ENCODE data around the gene CADM4.
A peak's percentile ranks its signal among the peaks of the same experiment; 100 is the strongest.
"Not testable (repeated sequence)": the region's sequence is repeated elsewhere in the genome, so short reads cannot be mapped to it uniquely, and the experiment has no call there.

Gene CADM4

DNA sequence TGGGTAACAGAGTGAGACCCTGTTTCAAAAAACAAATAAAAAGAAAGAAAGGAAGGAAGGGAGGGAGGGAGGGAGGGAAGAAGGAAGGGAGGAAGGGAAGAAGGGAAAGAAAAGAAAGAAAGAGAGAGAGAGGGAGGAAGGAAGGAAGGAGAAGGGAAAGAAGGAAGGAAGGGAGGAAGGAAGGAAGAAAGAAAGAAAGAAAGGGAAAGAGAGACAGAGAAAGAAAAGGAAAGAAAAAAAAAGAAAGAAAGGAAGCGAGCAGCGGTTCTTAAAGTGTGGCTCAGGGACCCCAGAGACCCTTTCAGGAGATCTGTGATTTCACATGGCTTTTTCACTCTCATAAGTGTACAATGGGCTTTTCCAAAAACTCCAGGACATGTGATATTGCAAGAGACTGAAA is 9.9 kb upstream of the CADM4 start:
- Mint-ChIP-seq H3K4me1 (peaks cover 5% of the 10 kb centered on the region), H3K36me3 (no peaks in the 10 kb centered on the region), H3K27ac (no peak overlapping the region), H3K9me3 (no peaks in the 10 kb centered on the region), H3K4me3 (no peak overlapping the region), H3K27me3 (peaks cover 36% of the 10 kb centered on the region)
- ATAC-seq, result no peak

DNA sequence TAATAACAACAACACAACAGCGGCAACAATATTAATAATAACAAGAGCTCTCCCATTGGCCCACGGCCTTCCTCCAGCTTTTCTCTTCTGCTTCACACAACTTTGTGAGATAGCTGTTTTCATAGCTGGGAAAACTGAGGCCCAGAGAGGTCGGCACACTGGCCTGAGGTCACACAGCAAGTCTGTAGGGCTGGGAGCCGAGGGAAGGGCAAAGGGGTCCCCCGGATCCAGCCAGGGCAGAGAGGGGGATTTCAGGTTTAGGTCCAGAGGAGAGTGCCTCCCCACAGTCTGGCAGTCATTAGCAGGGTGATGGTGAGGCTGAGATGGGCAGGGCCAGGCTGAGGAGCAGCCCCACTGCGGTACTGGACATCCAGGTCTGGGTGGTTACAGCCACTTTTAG is 9.0 kb upstream of the CADM4 start:
- ATAC-seq, result no peak
- no peaks in the 10 kb centered on the region for H3K36me3 Mint-ChIP-seq
- H3K27ac Mint-ChIP-seq, result no peak overlapping the region
- no peaks in the 10 kb centered on the region for H3K9me3 Mint-ChIP-seq
- H3K27me3 Mint-ChIP-seq, result peaks cover 36% of the 10 kb centered on the region
- no peak overlapping the region for H3K4me3 Mint-ChIP-seq
- peaks cover 5% of the 10 kb centered on the region for H3K4me1 Mint-ChIP-seq

DNA sequence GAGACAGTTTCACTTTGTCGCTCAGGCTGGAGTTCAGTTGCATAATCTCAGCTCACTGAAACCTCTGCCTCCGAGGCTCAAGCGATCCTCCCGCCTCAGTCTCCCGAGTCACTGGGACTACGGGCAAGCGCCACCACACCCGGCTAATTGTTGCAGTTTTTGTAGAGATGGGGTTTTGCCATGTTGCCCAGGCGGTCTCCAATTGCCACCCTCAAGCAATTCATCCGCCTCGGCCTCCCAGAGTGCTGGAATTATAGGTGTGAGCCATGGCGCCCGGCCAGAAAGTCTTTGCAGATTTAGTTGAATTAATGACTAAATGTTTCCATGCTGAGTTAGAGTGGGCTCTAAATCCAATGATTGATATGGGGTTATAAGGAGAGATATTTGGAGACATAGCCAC is 4.5 kb upstream of the CADM4 start:
- ATAC-seq, result no peak
- no peak overlapping the region for H3K27ac Mint-ChIP-seq
- H3K36me3 Mint-ChIP-seq, result no peaks in the 10 kb centered on the region
- no peak overlapping the region for H3K4me3 Mint-ChIP-seq
- H3K4me1 Mint-ChIP-seq, result peaks cover 2% of the 10 kb centered on the region
- H3K27me3 Mint-ChIP-seq, result peaks cover 48% of the 10 kb centered on the region
- no peaks in the 10 kb centered on the region for H3K9me3 Mint-ChIP-seq

DNA sequence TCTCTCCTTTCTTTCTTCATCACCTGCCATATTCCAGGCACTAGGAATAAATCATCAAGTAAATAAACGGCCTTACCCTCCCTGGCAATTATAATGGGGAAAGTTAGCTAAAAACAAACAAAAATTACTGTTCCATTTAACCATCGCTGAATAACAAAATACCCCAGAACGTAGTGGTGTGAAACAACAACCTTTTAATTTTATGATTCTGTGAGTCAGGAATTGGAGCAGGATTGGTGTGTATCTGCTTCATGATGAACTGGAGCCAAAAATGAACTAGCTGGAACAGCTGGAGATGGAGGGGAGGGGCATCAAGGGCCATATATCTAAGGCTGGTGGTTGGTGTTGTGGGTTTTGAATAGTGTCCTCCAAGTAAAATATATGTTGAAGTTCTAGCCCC is 3.7 kb upstream of the CADM4 start:
- Mint-ChIP-seq H3K9me3 (no peaks in the 10 kb centered on the region), H3K27ac (no peak overlapping the region), H3K36me3 (no peaks in the 10 kb centered on the region), H3K4me3 (no peak overlapping the region), H3K4me1 (peaks cover 11% of the 10 kb centered on the region), H3K27me3 (peaks cover 48% of the 10 kb centered on the region)
- ATAC-seq, result no peak

DNA sequence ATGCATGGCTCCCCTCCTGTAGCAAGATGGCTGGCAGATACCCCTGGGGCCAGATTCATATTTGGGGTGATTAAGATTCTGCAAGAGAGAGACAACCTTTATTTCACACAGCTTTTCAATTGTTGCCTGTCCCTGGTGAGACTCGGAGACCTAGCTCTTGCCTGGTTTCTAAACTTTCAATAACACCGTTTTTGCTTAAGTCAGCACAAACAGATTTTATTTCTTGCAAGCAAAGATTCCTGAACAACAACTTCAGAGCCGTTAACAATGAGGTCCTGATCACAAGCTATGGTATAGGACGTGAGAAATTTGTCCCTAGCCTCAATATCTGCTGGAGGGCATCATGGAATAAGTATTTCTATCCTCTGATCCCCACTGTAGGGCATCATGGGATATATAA is 2.9 kb upstream of the CADM4 start:
- Mint-ChIP-seq H3K4me1 (peaks cover 15% of the 10 kb centered on the region), H3K36me3 (no peaks in the 10 kb centered on the region), H3K4me3 (no peak overlapping the region), H3K27ac (no peak overlapping the region), H3K27me3 (peaks cover 48% of the 10 kb centered on the region), H3K9me3 (no peaks in the 10 kb centered on the region)
- no peak for ATAC-seq

DNA sequence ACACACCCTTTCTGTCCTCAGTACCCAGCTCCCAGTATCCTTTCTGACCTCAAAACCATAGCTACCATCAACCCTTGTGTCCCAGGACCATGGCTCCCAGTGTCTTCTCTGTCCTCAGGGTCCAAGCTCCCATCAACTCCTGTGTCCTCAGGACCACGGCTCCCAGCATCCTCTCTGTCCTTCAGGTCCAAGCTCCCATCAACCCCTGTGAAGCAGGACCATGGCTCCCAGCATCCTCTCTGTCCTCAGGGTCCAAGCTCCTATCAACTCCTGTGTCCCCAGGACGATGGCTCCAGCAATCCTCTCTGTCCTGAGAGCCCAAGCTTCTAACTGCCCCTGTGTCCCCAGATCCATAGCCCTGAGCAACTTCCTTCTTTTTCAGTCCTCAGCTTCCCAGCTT is 1.7 kb upstream of the CADM4 start:
- peaks cover 15% of the 10 kb centered on the region for H3K4me1 Mint-ChIP-seq
- ATAC-seq, result no peak
- peak overlapping the region; percentile 19 for H3K4me3 Mint-ChIP-seq
- H3K27ac Mint-ChIP-seq, result no peak overlapping the region
- H3K36me3 Mint-ChIP-seq, result no peaks in the 10 kb centered on the region
- no peaks in the 10 kb centered on the region for H3K9me3 Mint-ChIP-seq
- peaks cover 51% of the 10 kb centered on the region for H3K27me3 Mint-ChIP-seq

DNA sequence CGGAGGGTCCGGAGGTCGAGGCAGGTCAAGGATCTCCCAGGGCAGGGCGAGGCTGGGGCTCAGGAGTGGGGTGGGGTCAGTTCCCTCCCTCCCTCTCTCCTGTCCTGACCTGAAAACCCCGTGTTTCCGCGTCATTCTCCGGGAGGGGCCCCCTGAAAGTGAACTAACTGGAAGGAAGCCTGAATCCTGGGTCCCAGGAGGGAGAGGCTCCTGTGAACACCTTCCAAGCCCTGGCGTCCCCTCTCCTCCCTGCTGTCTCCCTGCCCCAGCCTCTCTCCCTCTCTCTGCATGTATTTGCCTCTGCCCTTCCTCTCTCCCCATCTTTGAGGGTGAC is 741 bp upstream of the CADM4 start:
- Mint-ChIP-seq H3K27ac (no peak overlapping the region), H3K4me1 (peaks cover 17% of the 10 kb centered on the region)

DNA sequence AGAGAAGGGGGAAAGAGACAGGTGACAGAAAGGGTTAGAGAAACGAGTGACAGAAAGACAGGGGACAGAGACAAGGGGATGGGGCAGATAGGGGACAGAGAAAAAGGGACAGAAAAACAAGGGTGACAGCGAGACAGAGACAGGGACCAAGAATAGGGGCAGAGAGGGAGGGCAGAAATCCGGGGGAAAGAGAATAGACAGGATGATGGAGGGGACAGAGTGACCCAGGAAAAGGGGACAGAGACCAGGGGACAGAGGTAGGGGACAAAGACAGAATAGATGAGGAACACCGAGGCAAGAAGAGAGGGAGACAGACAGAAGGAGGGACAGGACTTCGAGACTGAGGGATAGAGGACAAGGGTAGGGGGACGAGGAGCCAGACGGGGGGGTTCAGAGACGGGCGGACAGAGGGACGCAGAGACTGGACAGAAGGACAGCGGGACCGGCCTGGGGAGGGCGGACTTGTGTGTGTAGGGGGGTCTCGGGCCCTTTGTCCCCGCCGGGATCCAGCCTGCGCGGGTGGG is 593 bp downstream of the CADM4 start:
- no peaks in the 10 kb centered on the region for H3K36me3 Mint-ChIP-seq
- H3K27ac Mint-ChIP-seq, result peak overlapping the region; percentile 23
- H3K4me3 Mint-ChIP-seq, result peak overlapping the region; percentile 77
- peaks cover 23% of the 10 kb centered on the region for H3K4me1 Mint-ChIP-seq
- H3K27me3 Mint-ChIP-seq, result peaks cover 70% of the 10 kb centered on the region
- no peaks in the 10 kb centered on the region for H3K9me3 Mint-ChIP-seq
- peak; percentile 24 for ATAC-seq

More for the DNA sequence above, 741 bp upstream of the CADM4 start:
- H3K9me3 Mint-ChIP-seq, result no peaks in the 10 kb centered on the region
- H3K4me3 Mint-ChIP-seq, result peak overlapping the region; percentile 61
- no peaks in the 10 kb centered on the region for H3K36me3 Mint-ChIP-seq
- no peak for ATAC-seq
- peaks cover 61% of the 10 kb centered on the region for H3K27me3 Mint-ChIP-seq

DNA sequence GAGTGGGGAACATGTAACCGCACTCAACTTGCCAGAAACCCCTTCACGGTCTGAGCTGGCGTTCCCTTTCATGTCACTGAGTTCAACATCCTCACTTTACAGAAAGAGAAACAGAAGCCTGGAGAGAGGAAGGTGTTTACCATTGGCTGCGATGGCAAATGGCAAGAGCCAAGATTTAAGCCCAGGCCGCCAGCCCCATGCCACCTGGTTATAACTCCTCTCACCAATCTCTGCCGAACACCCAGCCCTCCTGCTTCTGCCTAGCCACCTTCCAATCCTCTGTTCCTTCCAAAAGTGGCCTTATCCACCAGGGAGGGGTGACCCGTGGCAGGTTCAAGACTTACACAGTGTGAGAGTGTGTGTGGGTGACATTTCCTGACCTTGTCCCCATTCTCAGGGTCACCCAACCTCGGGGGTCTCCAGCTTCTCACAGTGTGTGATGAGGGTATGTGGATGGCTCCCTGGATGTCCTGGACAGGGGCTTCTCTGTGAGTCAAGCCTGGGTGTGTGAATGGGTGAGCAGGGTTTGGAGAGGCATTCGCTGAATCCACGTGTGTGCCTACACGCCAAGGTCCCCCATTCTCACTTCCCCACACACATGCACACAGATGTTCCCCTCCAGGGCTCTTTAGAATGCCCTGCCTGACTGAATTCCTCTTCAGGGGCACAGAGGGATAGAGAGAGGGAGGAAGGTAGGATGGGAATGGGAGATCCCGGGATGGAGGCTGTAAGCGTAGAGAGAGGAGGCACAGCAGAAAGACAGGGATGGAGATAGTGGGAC is 1.2 kb downstream of the CADM4 start:
- no peaks in the 10 kb centered on the region for H3K36me3 Mint-ChIP-seq
- no peaks in the 10 kb centered on the region for H3K9me3 Mint-ChIP-seq
- H3K4me3 Mint-ChIP-seq, result peak overlapping the region; percentile 77
- H3K27ac Mint-ChIP-seq, result peak overlapping the region; percentile 23
- H3K27me3 Mint-ChIP-seq, result peaks cover 75% of the 10 kb centered on the region
- peak; percentile 64 for ATAC-seq
- peaks cover 23% of the 10 kb centered on the region for H3K4me1 Mint-ChIP-seq

DNA sequence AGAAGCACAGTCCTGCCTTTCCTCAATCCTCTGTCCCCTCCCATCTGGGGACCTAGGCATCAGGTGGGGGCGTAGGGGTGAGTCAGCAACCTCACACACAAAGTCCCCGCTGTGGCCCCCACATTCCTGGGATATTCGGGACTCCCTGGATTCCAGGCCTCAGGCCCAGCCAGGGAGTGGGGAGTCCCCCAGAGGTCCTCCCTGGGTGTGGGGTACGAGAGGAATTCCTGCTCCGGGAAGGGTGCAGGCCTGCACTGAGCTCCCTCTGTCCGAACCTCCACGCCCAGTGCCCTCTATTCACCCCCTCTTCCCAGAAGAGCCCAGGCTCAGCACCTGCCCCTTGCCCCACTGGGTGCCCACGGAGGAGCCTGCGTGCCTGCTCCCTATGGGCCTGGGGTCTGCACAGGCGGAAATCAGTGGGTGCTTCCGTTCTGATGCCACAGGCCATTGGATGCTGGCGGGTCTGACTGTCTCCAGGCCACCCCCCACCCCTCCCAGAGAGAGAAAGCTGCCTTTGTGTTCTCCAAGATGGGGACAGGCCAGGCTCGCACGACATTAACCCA is 3.4 kb downstream of the CADM4 start:
- Mint-ChIP-seq H3K36me3 (no peaks in the 10 kb centered on the region), H3K27me3 (peaks cover 81% of the 10 kb centered on the region), H3K4me1 (peaks cover 23% of the 10 kb centered on the region), H3K9me3 (no peaks in the 10 kb centered on the region), H3K27ac (no peak overlapping the region), H3K4me3 (no peak overlapping the region)
- no peak for ATAC-seq

DNA sequence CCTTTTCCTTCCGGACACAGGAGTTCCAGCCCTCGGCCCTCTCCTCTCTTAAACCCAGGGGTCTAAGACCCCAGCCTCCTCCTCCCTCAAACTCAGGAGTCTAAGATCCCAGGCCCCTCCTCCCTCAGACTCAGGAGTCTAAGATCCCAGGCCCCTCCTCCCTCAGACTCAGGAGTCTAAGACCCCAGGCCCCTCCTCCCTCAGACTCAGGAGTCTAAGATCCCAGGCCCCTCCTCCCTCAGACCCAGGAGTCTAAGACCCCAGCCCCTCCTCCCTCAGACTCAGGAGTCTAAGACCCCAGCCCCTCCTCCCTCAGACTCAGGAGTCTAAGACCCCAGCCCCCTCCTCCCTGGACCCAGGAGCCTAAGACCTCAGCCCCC is 4.1 kb downstream of the CADM4 start:
- not testable (repeated sequence) for H3K4me3 Mint-ChIP-seq, ATAC-seq, H3K27ac Mint-ChIP-seq, H3K36me3 Mint-ChIP-seq, H3K9me3 Mint-ChIP-seq
- peaks cover 23% of the 10 kb centered on the region for H3K4me1 Mint-ChIP-seq
- H3K27me3 Mint-ChIP-seq, result peaks cover 75% of the 10 kb centered on the region

DNA sequence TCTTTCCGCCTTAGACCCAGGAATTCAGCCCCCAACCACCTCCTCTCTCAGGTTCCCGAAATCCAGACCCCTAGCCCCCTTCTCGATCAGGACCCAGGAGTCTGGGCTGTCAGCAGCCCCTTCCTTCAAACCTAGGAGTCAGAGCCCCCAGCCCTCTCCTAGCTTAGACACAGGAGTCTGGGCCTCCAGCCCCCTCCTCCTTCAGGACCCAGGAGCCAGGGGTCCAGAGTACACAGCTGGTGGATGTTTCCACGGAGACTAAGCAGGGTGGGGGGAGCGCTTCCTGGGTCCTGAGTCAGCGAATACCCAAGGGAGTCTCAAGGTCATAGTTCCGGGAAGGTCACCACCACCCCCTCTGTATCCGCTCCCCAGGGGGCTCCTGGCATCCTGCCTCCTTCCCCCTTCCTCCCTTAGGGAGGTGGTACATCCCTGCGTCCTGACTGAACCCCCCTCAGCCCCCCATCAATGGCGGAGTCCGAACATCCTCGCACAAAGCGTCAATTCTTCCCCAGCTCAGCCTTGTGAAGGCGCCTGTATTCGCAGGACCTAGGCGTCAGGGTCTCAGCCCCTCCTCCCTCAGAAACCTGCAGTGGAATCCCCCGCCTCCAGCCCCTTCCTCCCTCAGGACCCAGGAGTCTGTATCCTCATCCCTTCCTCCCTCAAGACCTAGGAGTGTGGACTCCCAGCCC is 4.6 kb downstream of the CADM4 start:
- no peak overlapping the region for H3K27ac Mint-ChIP-seq
- no peaks in the 10 kb centered on the region for H3K36me3 Mint-ChIP-seq
- H3K9me3 Mint-ChIP-seq, result no peaks in the 10 kb centered on the region
- H3K4me1 Mint-ChIP-seq, result peaks cover 23% of the 10 kb centered on the region
- no peak for ATAC-seq
- no peak overlapping the region for H3K4me3 Mint-ChIP-seq
- H3K27me3 Mint-ChIP-seq, result peaks cover 69% of the 10 kb centered on the region

DNA sequence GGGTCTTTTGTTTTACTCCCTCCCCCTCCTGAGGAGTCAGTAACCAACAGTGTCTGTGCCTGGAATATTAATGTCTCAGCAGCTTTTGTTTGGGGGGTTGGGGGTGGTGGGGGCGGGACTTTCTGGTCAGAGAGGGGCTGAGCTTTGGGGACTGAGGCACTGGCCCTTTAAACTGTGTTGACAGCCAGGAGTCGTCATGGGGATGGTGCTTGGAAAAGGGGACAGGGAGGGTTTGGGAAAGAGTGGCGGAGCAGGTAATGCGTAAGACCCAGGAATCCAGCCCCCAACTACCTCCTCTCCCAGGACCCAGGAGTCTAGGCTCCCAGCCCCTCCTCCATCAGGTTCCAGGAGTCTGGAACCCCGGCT is 5.2 kb downstream of the CADM4 start:
- H3K27ac Mint-ChIP-seq, result no peak overlapping the region
- H3K9me3 Mint-ChIP-seq, result no peaks in the 10 kb centered on the region
- H3K4me3 Mint-ChIP-seq, result no peak overlapping the region
- no peak for ATAC-seq
- peaks cover 69% of the 10 kb centered on the region for H3K27me3 Mint-ChIP-seq
- H3K36me3 Mint-ChIP-seq, result no peaks in the 10 kb centered on the region
- peaks cover 23% of the 10 kb centered on the region for H3K4me1 Mint-ChIP-seq

DNA sequence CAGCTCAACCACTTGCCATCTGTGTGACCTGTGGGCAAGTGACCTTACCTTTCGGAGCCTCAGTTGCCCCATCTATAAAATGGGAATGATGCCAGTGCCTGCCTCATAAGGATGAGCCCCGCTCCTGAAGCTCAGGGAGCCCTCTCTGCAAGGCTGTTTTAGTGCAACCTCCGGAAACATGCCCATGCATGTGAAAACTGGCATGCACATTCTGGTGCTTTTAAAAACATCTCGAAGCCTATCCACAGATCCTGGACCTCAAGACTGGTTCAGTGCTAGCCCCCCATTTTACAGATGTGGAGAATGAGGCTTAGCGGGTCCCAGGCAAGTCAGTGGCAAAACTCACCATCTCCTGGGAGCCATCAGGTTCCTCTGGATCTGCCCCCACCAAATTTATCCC is 5.6 kb downstream of the CADM4 start:
- no peak overlapping the region for H3K27ac Mint-ChIP-seq
- H3K9me3 Mint-ChIP-seq, result no peaks in the 10 kb centered on the region
- H3K27me3 Mint-ChIP-seq, result peaks cover 65% of the 10 kb centered on the region
- no peak for ATAC-seq
- H3K4me3 Mint-ChIP-seq, result no peak overlapping the region
- H3K36me3 Mint-ChIP-seq, result no peaks in the 10 kb centered on the region
- peaks cover 20% of the 10 kb centered on the region for H3K4me1 Mint-ChIP-seq

DNA sequence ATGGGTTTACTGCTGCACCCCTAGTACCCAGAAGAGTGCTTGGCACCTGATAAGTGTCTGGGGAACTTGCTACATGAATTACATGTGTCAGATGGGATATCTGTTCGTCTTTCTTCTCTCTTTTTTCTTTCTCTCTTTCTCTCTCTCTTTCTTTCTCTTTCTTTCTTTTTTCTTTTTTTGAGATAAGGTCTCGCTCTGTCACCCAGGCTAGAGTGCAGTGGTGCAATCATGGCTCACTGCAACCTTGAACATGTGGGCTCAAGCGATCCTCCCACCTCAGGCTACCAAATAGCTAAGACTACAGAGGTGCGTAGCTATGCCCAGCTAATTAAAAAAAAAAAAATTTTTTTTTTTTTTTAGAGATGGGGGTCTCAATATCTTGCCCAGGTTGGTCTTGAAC is 6.1 kb downstream of the CADM4 start:
- no peak for ATAC-seq
- Mint-ChIP-seq H3K36me3 (no peaks in the 10 kb centered on the region), H3K4me3 (no peak overlapping the region), H3K4me1 (peaks cover 14% of the 10 kb centered on the region), H3K9me3 (no peaks in the 10 kb centered on the region), H3K27me3 (peaks cover 59% of the 10 kb centered on the region), H3K27ac (no peak overlapping the region)

DNA sequence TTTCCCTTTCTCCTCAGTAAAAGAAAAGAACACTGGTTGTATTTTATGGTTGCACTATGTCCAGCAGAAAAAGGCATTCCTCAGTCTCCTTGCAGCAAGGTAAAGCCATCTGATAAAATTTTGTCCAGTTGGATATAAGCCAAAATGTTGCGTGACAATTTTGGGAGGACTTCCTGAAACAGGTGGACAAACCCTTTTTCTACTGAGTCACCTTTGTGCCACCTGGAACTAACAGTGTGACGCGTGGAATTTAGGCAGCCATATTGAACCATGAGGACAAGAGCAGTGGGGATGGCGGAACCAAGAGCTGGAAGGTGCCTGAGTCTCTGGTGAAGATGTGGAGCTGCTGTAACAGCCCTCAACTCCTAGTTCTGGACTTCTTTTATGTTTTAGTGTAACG is 8.2 kb downstream of the CADM4 start:
- Mint-ChIP-seq H3K27me3 (peaks cover 52% of the 10 kb centered on the region), H3K4me1 (peaks cover 12% of the 10 kb centered on the region), H3K9me3 (no peaks in the 10 kb centered on the region), H3K27ac (no peak overlapping the region), H3K4me3 (no peak overlapping the region), H3K36me3 (no peaks in the 10 kb centered on the region)
- ATAC-seq, result no peak

Measured in stimulated activated memory B cell treated with anti-CD40 and anti-IgM and Interleukin-4, amounts not matched to agents 10 μg/mL and 1 μg/mL and 100 μg/mL, for 72 hours (primary cell).